HG02943 (cell line): ENCODE data around the gene FHAD1.
A peak's percentile ranks its signal among the peaks of the same experiment; 100 is the strongest.
"Not testable (repeated sequence)": the region's sequence is repeated elsewhere in the genome, so short reads cannot be mapped to it uniquely, and the experiment has no call there.

Experiments used
- ATAC-seq: cut with Tn5 transposase; IDR thresholded peaks from one replicate; pipeline ENCODE4 v1.9.1; 2021; ENCODE audit warnings: mild to moderate bottlenecking, low read depth, moderate library complexity; ENCODE audit not compliant: unreplicated experiment

The FHAD1 gene

DNA sequence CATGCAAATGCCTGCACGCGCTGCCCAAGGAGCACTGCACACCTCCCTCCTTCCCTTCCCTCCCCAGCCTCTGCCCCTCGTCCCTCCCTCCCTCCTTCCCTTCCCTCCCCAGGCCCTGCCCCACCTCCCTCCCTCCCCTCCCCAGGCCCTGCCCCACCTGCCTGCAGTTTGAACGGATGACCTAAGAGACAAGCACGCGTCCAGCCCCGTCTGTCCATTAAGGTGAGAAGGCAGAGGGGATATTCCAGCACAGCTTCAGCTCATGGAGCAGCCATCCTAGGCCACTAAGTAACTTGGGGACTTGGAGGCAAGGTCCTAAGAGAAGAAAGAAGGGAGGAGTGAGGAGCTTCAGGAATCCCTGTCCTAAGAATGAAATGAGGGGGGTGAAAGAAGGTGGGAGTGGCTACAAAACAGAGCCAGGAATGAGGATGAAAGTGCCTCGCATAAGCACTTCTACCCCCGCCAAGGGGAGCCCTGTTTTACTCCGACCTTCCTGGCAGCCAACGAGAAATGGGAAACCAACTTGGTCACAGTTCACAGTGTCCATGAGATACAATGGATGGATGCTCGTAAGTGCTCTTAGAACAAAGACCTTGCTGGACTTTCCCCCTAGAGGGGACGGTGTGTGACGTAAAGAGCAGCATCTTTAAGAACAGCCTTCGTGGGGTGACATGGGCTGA is 141.3 kb downstream of the FHAD1 start:
- no peak for ATAC-seq

DNA sequence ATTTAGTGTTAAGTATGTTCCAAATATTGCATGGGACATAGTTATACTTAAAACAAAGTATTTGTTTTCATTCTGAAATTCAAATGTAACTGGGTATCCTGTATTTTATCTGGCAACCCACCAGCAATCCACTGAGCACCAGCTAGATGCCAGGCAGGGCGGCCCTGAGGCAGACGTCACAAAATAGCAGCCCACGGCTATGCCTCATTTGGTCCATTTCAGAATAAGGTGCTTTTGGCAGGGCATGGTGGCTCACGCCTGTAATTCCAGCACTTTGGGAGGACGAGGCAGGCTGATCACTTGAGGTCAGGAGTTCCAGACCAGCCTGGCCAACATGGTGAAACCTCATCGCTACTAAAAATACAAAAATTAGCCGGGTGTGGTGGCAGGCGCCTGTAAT is 142.8 kb downstream of the FHAD1 start:
- ATAC-seq = not testable (repeated sequence)

DNA sequence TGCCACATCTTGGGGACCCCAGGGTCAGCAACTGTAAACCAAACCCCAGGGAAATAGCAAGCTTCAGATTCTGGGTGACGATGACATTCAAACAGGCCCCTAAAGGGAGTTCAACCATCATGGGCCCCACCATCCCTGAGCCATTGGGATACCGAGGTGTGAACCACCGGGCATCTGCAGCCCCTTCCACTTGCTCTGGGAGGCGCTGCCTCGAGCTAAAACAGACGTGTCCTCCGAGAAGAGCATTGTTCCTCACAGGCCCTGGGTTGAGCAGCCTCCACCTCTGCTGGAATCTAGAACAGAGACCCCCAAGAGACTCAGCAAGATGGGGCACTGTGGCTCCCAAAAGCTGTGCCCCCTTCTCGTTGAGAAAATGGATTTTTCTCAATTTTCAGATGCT is 143.6 kb downstream of the FHAD1 start:
- no peak for ATAC-seq

DNA sequence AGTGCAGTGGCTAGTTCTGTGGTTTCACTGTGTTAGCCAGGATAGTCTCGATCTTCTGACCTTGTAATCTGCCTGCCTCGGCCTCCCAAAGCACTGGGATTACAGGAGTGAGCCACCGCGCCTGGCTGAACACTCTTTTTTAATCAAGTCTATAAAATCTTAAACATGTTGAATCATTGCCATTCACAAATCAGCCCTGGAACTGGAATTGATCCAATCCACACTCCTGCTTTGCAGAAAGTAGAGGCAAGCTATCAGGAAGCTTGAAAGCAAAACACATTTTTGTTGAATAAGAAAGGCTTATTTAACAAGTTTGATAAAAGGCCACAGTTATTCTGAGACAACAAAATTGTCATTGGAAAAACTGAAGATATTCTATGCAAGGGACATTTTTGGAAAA is 144.3 kb downstream of the FHAD1 start:
- ATAC-seq = no peak

DNA sequence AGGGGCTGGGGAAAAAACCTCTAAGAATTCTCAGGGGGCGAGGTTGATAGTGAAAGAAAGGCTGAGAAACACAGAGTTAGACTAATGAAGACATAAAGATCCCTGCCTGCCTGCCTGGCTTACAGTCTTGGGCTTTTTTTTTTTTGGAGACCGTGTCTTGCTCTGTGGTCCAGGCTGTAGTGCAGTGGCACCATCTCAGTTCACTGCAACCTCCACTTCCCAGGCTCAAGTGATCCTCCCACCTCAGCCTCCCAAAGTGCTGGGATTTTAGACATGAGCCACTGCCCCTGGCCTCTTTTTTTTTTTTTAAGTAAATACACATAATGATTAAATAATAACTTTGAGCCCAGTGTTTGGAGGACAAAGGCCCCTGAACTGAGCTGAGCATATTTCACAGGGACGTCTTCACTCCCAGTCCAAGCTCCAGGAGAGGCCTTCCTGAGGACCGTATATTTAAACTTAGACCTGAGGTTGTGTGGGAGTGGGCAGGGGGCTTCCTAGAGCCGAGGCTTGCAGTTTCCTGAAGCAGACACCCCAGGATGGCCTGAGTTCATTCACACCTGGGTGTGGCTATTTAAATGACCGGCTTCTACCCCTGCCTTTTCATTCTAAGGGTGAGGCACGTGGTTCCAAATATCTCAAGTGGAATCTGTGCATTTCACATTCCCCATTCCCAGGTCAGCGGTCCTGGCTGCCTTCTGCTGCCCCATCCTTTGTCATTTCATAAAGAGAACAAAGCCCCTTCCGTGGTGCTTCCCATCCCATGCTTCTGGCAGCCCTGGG is 146.6 kb downstream of the FHAD1 start:
- no peak for ATAC-seq

DNA sequence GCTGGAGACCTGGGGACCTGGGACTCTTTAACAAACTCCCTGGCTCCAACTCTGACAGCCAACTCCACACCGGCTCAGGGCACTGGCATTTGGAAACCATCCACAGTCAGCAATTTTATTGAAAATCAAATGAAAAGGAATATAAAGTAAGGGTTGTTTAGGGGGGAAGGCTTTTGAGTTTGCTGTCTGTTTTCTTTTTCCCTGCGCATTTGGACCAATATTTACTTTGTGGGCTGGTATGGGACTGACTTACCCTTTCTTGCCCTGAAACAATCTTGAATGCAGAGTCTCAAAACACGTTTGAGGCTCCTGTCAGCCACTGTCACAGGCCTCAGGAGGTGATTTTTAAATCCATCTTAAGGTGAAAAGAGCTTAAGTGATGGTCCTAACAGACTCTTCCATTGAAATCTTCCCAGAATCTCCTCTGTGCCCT is 147.3 kb downstream of the FHAD1 start:
- no peak for ATAC-seq

DNA sequence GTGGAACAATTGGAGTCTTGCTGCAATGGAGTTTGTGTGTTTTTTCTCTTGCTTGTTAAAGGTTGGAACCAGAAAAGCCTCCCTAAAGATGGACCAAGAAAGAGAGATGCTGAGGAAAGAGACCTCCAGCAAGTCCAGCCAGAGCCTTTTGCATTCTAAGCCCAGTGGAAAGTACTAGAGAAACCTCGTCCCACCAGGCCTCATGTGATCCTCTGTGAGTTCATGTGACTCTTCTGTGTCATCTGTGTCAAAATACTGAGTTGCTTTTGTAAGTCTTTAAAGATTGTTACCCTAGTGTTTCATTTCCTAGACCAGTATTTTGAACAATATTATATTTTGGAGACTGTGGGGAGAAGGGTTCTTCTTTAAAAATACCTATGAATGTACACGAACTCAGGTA is 150.2 kb downstream of the FHAD1 start:
- ATAC-seq = no peak

DNA sequence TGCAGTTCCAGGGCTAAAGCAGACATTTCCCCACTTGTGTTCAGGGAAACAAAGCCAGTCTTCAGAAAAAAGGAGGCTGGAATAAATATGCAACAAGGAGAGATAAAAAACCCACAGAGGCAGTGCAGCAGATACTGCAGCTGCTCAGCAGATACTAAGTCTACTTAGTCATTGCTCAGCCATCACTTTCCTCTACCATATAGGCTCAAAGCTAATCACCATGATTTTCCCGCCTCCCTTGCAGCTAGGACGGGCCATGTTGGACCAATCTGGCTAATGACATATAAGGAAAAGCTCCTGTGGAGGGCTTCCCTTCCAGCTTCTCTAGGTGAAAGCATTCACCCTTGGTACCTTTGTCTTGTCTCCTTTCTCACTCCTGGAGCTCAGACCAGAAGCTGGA is 152.7 kb downstream of the FHAD1 start:
- no peak for ATAC-seq

DNA sequence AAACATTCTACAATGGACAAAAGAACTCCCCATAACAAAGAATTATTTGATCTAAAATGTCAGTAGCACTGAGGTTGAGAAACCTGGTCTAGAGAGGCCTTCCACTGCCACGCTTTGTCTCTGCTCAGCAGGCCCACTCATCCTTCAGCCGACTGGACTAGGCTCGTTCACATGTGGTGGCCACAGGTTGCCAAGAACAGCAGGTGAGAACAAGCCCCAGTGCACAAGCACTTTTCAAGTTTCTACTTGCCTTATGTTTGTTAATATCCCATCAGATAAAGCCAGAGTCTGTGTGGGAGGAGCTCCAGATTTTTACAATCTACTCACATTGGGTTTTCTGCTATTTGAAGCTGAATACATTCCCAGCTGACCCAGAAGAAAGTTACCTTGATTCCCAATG is 153.6 kb downstream of the FHAD1 start:
- ATAC-seq = no peak

DNA sequence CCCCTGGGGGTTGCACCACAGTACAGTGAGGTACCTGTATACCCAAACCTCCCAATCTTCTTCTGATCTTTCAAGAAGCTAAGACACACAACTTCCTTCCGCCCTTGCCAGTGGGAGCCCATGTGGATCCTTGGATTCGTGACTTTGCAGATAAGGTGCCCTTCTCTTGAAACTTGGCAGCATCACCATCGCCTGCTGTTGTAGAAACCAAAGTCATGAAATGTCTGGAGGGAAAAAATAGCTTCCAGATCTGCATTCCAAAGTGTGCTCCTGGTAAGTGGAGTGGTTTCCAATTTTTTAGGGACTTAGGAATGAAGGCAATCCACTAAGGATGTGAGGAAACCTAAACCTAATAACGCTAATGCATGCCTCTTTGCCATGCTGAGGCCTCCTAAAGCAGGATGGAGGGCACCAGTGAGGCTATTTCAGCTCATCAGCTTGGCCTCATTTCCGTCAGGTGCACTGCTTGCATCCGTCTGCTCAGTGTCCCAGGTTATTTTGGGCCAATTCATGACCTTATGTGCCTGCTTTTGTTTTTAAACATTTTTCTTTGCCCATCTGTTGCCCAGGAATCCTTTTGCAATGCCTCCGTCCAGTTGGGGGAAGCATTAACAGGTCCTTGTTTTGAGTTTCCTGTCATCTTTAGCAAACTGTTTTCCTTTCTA is 154.5 kb downstream of the FHAD1 start:
- no peak for ATAC-seq

DNA sequence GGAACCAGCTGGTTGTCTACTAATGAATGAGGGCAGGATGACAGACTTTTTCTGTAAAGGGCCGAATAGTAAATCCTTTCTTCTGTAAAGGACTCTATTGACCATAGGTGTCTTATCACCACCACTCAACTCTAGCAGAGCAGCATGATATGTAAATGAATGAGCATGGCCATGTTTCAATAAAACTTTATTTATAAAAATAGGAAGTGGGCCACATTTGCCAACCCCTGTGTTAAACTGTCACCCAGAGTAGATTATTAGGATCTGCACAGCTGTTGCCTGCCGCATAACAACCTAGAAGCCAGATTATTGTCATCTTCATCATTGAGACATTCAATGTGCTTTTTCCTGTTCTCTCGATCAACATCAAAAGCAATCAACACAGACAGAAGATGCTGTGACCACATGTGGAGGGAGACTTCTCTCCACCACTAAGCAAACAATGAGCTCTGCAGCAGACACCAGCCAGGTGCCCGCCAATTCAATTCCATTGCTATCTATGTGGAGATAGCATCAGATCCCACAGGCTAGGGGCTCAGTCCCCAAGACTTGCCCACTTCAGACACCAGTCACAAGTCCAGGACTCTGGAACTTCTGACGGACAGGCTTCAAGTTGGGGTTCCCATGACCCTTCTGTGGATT is 155.9 kb downstream of the FHAD1 start:
- no peak for ATAC-seq

DNA sequence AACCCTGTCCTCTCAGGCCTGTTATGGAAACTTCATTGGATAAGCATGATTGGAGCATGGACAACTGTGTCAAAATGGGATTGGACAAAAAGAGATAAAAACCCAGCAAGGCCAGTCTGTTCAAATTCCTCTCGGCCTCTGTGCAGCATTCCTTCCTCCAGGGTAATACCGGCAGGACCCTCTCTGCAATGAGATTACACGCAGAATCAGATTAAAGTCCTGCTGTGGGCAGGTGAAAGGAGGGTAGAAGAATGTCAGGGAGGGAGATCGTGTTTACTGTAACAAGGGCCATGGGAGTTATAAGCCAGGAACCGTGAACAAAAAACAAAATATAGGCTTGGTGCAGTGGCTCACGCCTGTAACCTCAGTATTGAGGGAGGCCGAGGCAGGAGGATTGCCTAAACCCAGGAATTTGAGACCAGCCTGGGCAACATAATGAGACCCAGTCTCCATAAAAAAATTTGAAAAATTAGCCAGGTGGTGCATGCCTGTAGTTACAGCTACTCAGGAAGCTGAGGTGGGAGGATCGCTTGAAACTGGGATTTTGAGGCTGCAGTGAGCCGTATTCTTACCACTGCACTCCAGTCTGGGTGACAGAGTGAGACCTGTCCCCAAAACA is 157.0 kb downstream of the FHAD1 start:
- no peak for ATAC-seq

DNA sequence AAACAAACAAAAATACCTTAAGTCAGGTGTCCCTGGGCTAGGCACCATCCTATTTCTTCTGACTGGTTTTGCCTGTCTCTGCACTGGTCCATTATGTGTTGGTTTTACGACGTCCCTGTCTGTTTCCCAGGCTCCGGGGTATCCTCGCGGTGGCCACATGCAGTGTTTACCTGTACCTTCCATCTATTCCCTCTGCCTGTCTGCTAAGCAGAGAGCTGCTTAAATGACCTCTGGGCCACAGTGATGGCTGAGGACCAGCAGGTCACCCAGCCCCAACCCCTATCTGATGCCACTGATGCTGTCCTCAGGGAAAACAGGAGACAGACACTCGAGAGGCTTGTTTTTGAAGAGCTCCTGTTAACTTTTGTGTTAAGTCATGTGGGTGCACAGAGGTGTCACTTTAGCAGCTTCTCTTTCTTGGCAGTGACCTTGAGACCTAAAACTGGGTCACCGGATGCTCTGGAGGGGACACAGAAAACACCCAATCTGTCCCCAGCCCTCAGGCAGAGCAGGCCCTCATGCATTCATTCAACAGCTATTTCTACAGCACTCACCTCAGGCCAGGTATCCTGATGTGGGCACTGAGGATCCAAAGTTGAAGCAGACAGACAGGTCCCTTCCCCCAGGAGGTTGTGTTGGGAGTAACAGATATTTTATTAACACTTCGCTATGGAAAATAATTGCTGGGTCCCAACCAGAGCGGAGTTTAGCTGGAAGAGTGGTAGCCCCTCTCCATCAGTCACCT is 158.3 kb downstream of the FHAD1 start:
- no peak for ATAC-seq

DNA sequence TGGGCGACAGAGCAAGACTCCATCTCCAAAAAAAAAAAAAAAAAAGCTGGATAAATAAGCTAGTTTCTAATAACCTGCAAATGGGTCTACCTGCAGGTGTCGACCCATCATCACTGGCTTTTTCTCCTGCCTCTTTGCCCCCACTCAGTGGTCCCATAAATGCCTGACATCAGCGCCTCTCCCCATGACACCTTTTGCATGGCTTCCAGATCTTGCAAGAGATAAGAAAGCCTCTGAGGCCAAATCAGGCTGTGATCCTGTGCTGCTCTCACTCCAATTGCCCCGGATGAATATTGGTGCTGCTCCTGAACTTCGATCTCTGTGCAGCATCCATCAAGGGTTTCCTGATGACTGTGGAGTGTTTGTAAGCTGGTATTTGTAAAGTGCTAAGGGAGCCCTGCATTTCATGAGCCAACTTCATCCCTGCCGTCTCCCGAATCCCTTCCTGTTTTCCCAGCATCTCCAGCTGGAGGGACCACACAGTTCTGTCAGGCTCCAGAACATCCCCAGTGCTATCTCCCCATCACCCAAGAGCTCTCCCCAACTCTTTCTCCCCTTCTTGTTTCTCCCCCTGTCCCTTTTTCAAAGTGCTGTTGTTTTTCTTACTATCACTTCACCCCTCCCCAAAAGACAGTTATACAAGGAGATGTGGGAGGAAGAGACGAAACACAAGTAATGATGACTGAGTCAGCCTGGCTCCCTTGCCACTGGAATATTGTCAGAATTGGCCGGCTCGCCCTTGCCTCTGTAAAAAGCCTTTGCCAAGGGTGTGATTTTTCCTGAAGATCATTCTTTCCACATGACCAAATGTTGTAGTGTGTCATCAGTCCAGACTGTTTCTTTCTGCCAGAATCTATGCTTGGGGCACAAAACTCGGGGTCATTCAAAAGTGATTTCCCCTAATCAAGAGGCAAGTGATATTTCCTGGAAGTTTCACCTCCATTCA is 159.9 kb downstream of the FHAD1 start:
- ATAC-seq = no peak

DNA sequence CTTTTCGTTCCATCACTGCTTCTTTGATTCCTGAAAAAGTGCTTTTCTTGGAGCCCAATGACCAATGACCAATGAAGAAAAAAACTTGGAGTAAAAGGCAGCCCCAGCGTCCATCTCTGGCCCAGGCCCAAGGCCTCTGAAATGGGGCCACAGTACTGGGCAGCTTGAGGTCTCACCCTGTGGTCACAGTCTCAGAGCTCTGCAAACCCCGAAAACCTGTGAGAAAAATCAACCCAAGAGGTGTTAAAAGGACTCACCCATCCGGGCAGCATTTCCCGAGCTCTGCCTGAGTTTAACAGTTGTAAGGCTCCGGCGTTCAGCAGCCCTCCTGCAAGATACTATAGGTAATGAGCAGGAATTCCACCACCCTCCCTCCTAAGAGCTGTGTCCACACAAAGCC is 160.6 kb downstream of the FHAD1 start:
- no peak for ATAC-seq

DNA sequence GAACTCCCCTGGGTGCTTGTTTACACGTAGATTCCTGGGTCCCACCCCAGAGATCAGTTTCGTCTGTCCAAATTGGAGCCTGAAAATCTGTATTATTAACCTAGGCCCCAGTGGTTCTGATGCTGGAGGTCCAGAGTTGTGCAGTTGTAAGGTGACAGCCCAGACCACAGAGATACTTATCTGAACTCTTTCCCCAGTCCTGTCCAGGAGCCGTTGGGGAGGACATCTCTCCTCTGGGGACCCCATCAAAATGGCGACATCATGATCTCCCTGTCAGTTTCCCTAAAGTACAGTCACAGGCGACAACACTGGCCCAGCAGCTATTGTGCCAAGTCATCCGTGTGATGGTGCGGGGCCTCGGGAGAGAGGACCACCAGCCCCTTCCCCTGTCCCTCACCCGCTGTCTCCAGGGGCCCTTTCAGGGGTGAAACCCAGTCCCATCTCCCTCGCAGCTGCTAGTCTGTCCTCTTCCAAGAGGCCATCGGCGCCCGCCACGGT is 161.9 kb downstream of the FHAD1 start:
- no peak for ATAC-seq

DNA sequence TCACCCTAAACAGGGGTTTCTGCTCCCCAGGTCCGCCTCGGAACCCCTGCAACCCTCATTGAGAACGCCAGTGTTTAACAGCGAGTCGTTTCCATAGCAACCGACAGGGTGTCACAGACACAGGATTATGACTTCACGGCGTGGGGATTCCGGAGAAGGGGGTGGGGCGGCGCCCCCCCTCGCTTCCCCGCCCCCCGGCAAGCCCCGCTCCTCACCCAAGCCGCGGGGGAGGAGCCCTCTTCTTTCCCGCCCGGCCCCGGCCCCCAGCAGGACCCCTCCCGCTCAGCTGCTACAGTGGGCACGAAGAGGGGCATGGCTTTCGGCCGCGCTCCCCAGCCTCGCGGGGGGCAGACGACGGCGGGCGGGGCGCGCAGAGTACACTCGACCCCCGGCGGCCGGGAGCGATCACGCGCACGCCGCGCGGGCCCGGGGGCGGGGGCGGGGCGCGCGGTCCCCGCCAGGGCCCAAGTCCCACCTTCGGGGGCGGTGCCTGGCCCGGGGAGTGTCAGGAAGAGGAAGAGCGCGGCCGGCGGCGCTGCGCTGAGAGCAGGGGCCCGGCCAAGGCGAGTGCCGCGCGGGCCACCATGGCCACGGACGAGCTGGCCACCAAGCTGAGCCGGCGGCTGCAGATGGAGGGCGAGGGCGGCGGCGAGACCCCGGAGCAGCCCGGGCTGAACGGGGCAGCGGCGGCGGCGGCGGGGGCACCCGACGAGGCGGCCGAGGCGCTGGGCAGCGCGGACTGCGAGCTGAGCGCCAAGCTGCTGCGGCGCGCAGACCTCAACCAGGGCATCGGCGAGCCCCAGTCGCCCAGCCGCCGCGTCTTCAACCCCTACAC is 162.6 kb downstream of the FHAD1 start, which contains the start of gene EFHD2:
EFHD2 (plus strand) TSS at position 501 of the 835 bp plus-strand sequence; CDS start at position 585, 84 bp downstream.
- ATAC-seq = peak; percentile 60
